K562 (cell line): ENCODE results near the gene STT3A. TPM values are rescaled to one million over a fixed set of nuclear protein-coding genes. Genes with fewer than 3 reads are reported as not detected.

Experiments used
- ATAC-seq: fragments of 200-7000 bp; cut with Tn5 transposase; 3 replicates; pipeline ENCODE4 v1.9.1; 2020; ENCODE audit warnings: moderate library complexity
- BruUV-seq: library from RNA; stranded (reverse); fragments of 400-500 nt; replicated peaks from 2 replicates; lab custom pipeline; 2021; lab: Mats Ljungman, UMichigan
- CTCF ChIA-PET: fragments of 300-600 bp; formaldehyde crosslinking; extraction: SDS; loops from one replicate; lab custom pipeline; 2021; ENCODE audit warnings: low intra/inter-chr PET ratio; lab: Yijun Ruan, JAX
- POLR2A ChIA-PET: fragments of 300-600, 350-650 bp; sonication (Branson Sonifier 250); formaldehyde crosslinking; extraction: SDS; loops from one replicate; lab custom pipeline; 2021; ENCODE audit warnings: antibody characterized with exemption, inconsistent platforms; lab: Yijun Ruan, JAX
- DNase-seq, 4 experiments: peaks; one replicate each; pipeline versions ENCODE4 v3.0.0 to v3.0.0-alpha.2; 2011 to 2018; ENCODE audit warnings: low spot score in 3 of 4, mixed read lengths in 3 of 4; ENCODE audit errors: extremely low read depth in 1 of 4
- FAIRE-seq: peaks from 2 replicates; lab custom pipeline; 2011; peaks lifted over from hg19 to GRCh38; lab: Jason Lieb, UNC
- H2AFZ ChIP-seq: 2 replicates; pipeline ENCODE4 v1.6.0; 2011; ENCODE audit warnings: low read depth, low read length, control low read depth, inconsistent platforms
- H3K27ac ChIP-seq: fragments of 200-600 bp; 3 replicates; pipeline ENCODE4 v1.8.0; 2011; ENCODE audit warnings: low read depth, mild to moderate bottlenecking, control low read depth, inconsistent platforms, low read length, moderate library complexity, mixed read lengths; ENCODE audit errors: extremely low read depth
- H3K27me3 ChIP-seq, 2 experiments: fragments of 300-600 bp in 1 of 2; 2 replicates in 1 of 2; 3 replicates in 1 of 2; pipeline versions ENCODE4 v1.6.0 to v1.8.0; 2011; ENCODE audit warnings: inconsistent platforms in 2 of 2, low read length in 2 of 2, mild to moderate bottlenecking in 1 of 2, mixed read lengths in 1 of 2, moderate library complexity in 1 of 2; ENCODE audit not compliant: control insufficient read depth in 2 of 2, insufficient read depth in 2 of 2
- H3K36me3 ChIP-seq: fragments of 300-600 bp; 3 replicates; pipeline ENCODE4 v1.8.0; 2011; ENCODE audit warnings: mild to moderate bottlenecking, low read length, inconsistent platforms; ENCODE audit not compliant: control insufficient read depth, insufficient read depth
- H3K4me1 ChIP-seq, 2 experiments: fragments of 200-600 bp in 1 of 2; replicated peaks in 1 of 2; 2 replicates in 1 of 2; 3 replicates in 1 of 2; pipeline versions ENCODE4 v1.5.1 to v1.8.0; 2011; ENCODE audit warnings: inconsistent platforms in 2 of 2, low read length in 2 of 2, mild to moderate bottlenecking in 1 of 2, mixed read lengths in 1 of 2, moderate library complexity in 1 of 2; ENCODE audit not compliant: control insufficient read depth in 2 of 2, insufficient read depth in 2 of 2
- H3K4me2 ChIP-seq: 2 replicates; pipeline ENCODE4 v1.6.1; 2011; ENCODE audit warnings: low read length, control low read depth, inconsistent platforms, mixed read lengths; ENCODE audit not compliant: insufficient read depth
- H3K4me3 ChIP-seq: fragments of 200-600 bp; sonication (generic), shearing (Covaris generic); 2 replicates; pipeline ENCODE4 v1.5.1; 2016; ENCODE audit warnings: control low read depth, inconsistent platforms
- H3K79me2 ChIP-seq: fragments of 200-600 bp; 3 replicates; pipeline ENCODE4 v1.8.0; 2011; ENCODE audit warnings: low read length, inconsistent platforms; ENCODE audit not compliant: control insufficient read depth, insufficient read depth
- H3K9ac ChIP-seq, 2 experiments: 2 replicates each; pipeline versions ENCODE4 v1.6.0 to v1.6.1; 2011; ENCODE audit warnings: low read depth in 2 of 2, low read length in 2 of 2, control low read depth in 1 of 2, inconsistent platforms in 1 of 2, mild to moderate bottlenecking in 1 of 2, mixed read lengths in 1 of 2; ENCODE audit not compliant: insufficient read depth in 1 of 2
- H3K9me1 ChIP-seq: one replicate; pipeline ENCODE4 v1.6.0; 2011; ENCODE audit warnings: inconsistent platforms, mild to moderate bottlenecking, low read length, moderate library complexity; ENCODE audit not compliant: control insufficient read depth, insufficient read depth
- H3K9me3 ChIP-seq: replicated peaks from 2 replicates; pipeline ENCODE4 v1.5.1; 2011; ENCODE audit warnings: low read depth, low read length, inconsistent platforms; ENCODE audit not compliant: control insufficient read depth, insufficient read depth
- H4K20me1 ChIP-seq: replicated peaks from 2 replicates; pipeline ENCODE4 v1.6.1; 2011; ENCODE audit warnings: low read length, inconsistent platforms, mixed read lengths; ENCODE audit not compliant: control insufficient read depth, insufficient read depth
- ATF3 ChIP-seq, 2 experiments: fragments of 450-650 bp in 1 of 2; sonication (generic) in 1 of 2; formaldehyde crosslinking in 1 of 2; IDR thresholded peaks in 1 of 2; conservative IDR thresholded peaks in 1 of 2; 2 replicates each; pipeline versions ENCODE4 v1.6.1 to v1.8.1; 2016 to 2023; ENCODE audit warnings: mild to moderate bottlenecking in 2 of 2, moderate library complexity in 2 of 2, inconsistent platforms in 1 of 2, missing genetic modification reagents in 1 of 2
- CEBPB ChIP-seq: fragments of 450-650 bp; IDR thresholded peaks from 2 replicates; pipeline ENCODE4 v1.6.1; 2016; ENCODE audit warnings: missing genetic modification characterization, missing compliant biosample characterization
- CEBPG ChIP-seq, 3 experiments: fragments of 200-800 bp in 1 of 3; sonication (Bioruptor generic) in 1 of 3; sonication (generic) in 1 of 3; formaldehyde crosslinking in 1 of 3; IDR thresholded peaks in 2 of 3; conservative IDR thresholded peaks in 1 of 3; 2 replicates each; pipeline versions ENCODE4 v1.6.1 to v1.8.0; 2016 to 2022; ENCODE audit warnings: missing compliant biosample characterization in 2 of 3, missing genetic modification characterization in 2 of 3, mild to moderate bottlenecking in 1 of 3, missing genetic modification reagents in 1 of 3
- DPF2 ChIP-seq: fragments of 450-650 bp; IDR thresholded peaks from 2 replicates; pipeline ENCODE4 v1.6.1; 2016
- MYC ChIP-seq, 2 experiments: fragments of 250-450 bp in 1 of 2; sonication (Bioruptor Pico) in 1 of 2; IDR thresholded peaks; 2 replicates each; pipeline versions ENCODE4 v1.5.1 to v1.6.1; 2012 to 2021; ENCODE audit warnings: low read depth in 2 of 2, borderline replicate concordance in 1 of 2, improper control_type of control experiment in 1 of 2, low read length in 1 of 2, mild to moderate bottlenecking in 1 of 2, moderate library complexity in 1 of 2
- NFIX ChIP-seq: fragments of 250-450 bp; sonication (Bioruptor Pico); IDR thresholded peaks from 2 replicates; pipeline ENCODE4 v1.4.0; 2020; ENCODE audit warnings: low read depth, mild to moderate bottlenecking, moderate library complexity
- NR2C2 ChIP-seq, 2 experiments: fragments of 200-800 bp in 1 of 2; sonication (Bioruptor generic) in 1 of 2; sonication (generic) in 1 of 2; formaldehyde crosslinking in 1 of 2; IDR thresholded peaks; 2 replicates each; pipeline versions ENCODE4 v1.6.1 to v1.8.0; 2016 to 2022; ENCODE audit warnings: mild to moderate bottlenecking in 1 of 2, missing compliant biosample characterization in 1 of 2, missing genetic modification characterization in 1 of 2, missing genetic modification reagents in 1 of 2
- PATZ1 ChIP-seq: fragments of 250-450 bp; sonication (Bioruptor Pico); IDR thresholded peaks from 2 replicates; pipeline ENCODE4 v1.5.0; 2020; ENCODE audit warnings: mild to moderate bottlenecking, borderline replicate concordance
- POLR2H ChIP-seq: IDR thresholded peaks from 2 replicates; pipeline ENCODE4 v1.6.1; 2016; ENCODE audit warnings: missing genetic modification characterization, low read depth, mild to moderate bottlenecking, control low read depth, missing compliant biosample characterization, moderate library complexity
- PRPF4 ChIP-seq: fragments of 200-400 bp; formaldehyde crosslinking; IDR thresholded peaks from one replicate; pipeline ENCODE4 v1.6.1; 2017; ENCODE audit warnings: low read length, low read depth, mild to moderate bottlenecking; ENCODE audit not compliant: insufficient read depth, poor library complexity, severe bottlenecking
- ZFP36 ChIP-seq: fragments of 150-350 bp; IDR thresholded peaks from 2 replicates; pipeline ENCODE4 v1.6.1; 2018; ENCODE audit warnings: low read length, low read depth; ENCODE audit not compliant: partially characterized antibody
- WGBS: fragments of 100-300 bp; shearing (Covaris generic); methylation state at CpG from one replicate; pipeline ENCODE4 v1.1.6; 2016; ENCODE audit warnings: low coverage, mixed read lengths; ENCODE audit not compliant: insufficient coverage; ENCODE audit errors: missing lambda C conversion rate; 5-methylcytosine and 5-hydroxymethylcytosine counted together
- in situ Hi-C: fragments of 300-500 bp; cut with MboI; formaldehyde crosslinking; loops from 4 replicates; pipeline ENCODE4 v1.15.0; 2018; ENCODE audit warnings: inconsistent platforms, mixed read lengths
- intact Hi-C: fragments of 100-400 bp; cut with micrococcal nuclease; formaldehyde crosslinking; loops from 2 replicates; pipeline ENCODE4 v1.14.2; 2022
- polyA plus RNA-seq, 8 experiments: library from polyadenylated mRNA; depleted of rRNA in 4 of 8; stranded (reverse) in 5 of 8; unstranded in 3 of 8; fragments of >200 nt; fragmentation: Nextera tagmentation in 2 of 8; fragmentation: Illumina TruSeq in 1 of 8; extraction: Ambion mirVana in 2 of 8; extraction: Trizol in 1 of 8; gene quantifications; 2 replicates each; pipeline versions ENCODE4 v1.2.1 to v1.2.3, GENCODE V29; 2011 to 2014; ENCODE audit warnings: inconsistent platforms in 1 of 8, missing spikeins in 1 of 8
- total RNA-seq, 7 experiments: library from RNA; depleted of rRNA in 6 of 7; stranded (reverse); fragments of >200 nt in 6 of 7; fragmentation: Illumina TruSeq in 2 of 7; extraction: Trizol in 2 of 7; gene quantifications; 2 replicates each; pipeline versions ENCODE4 v1.2.1 to v1.2.3, GENCODE V29; 2011 to 2021; ENCODE audit warnings: low replicate concordance in 1 of 7

The STT3A gene
- total and polyA plus RNA-seq, 9 of the 15 experiments (the other 6 are each of a cell fraction or from before 2014, with no cell fraction given) = 70.7 to 330 (median 192) TPM

DNA sequence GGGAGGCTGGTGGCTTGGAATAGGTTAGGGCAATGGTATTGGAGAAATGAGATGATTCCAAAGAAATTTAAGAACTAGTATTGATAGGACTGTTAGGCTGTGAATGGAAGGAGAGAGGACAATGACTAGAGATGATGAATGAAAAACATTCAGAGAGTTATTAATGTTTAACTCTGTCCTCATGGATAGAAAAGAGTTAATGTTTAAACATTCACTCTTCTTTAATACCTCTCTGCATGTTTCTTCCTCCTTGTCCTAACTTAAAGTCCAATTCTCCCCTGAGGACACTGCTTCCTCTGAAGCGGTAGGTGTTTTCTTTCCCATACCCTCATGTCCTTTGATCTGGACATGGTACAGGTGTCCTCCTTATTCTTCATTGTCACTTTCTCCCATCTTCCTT is 45.7 kb downstream of the STT3A start (continued):
- no peak for TF ChIP-seq PATZ1
- no peak for TF ChIP-seq DPF2
- no peak for TF ChIP-seq MYC (IDR thresholded peaks at IDR 0.05; ENCODE audit: low read depth, low read length)
- TF ChIP-seq MYC (CRISPR knock-in tag; IDR thresholded peaks at IDR 0.05; ENCODE audit: borderline replicate concordance, low read depth) = no peak
- no peak for TF ChIP-seq POLR2H (tag)

DNA sequence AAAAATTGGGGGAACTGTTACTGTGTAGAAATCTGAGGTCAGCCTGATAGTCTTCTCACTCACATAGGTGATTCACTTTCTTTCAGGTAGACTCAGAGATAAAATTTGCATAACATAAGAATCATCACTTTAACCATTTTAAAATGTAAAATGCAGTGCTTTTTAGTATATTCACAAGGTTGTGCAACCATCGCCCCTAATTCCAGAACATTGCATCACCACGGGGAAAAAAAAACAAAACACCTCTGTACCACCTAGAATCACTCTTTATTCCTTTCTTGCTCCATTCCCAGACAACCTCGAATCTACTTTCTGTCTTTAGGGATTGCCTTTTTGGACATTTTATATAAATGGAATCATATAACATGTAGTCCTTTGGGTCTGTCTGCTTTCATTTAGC is 53.2 kb downstream of the STT3A start:
- in situ Hi-C loops = no loop called here
- no peak overlapping the region for H3K4me3 ChIP-seq
- H3K79me2 ChIP-seq = peaks cover 11% of the 10 kb centered on the region; the same call in 2 of the 3 replicates
- WGBS = 93% methylated on average over 3 of the region's 3 CpGs
- FAIRE-seq (no peak), ATAC-seq (no peak), DNase-seq (no peak)
- BruUV-seq = no TSS peak
- no peaks in the 10 kb centered on the region for H4K20me1 ChIP-seq
- CTCF ChIA-PET = no interaction called here
- no peaks in the 10 kb centered on the region for H3K9me3 ChIP-seq
- H3K4me1 ChIP-seq = no peaks in the 10 kb centered on the region
- no peak overlapping the region for H3K27ac ChIP-seq
- H3K9ac ChIP-seq = no peak overlapping the region
- H3K9me1 ChIP-seq = no peaks in the 10 kb centered on the region
- H3K4me2 ChIP-seq = no peak overlapping the region
- H3K27me3 ChIP-seq = no peaks in the 10 kb centered on the region
- peaks cover 84% of the 10 kb centered on the region for H3K36me3 ChIP-seq
- intact Hi-C loops = no loop called here
- TF ChIP-seq ATF3 (IDR thresholded peaks at IDR 0.05) (peak; percentile 33), ATF3 (CRISPR knock-in tag; conservative IDR thresholded peaks at IDR 0.05) (no peak), NR2C2 (CRISPR knock-in tag; IDR thresholded peaks at IDR 0.05) (no peak), NR2C2 (tag; IDR thresholded peaks at IDR 0.05) (no peak), ZFP36 (no peak), CEBPG (CRISPR knock-in tag; IDR thresholded peaks at IDR 0.05) (no peak), CEBPG (tag; conservative IDR thresholded peaks at IDR 0.05 in 1 of 2, IDR thresholded peaks at IDR 0.05 in 1 of 2) (peak; percentile 60 to 61; a peak in 3 of 4 replicates), PRPF4 (no peak), NFIX (no peak), CEBPB (tag) (peak; percentile 46; the same call in 1 of the 2 replicates)
- no peak overlapping the region for H2AFZ ChIP-seq
- POLR2A ChIA-PET = no interaction called here
